ENCODE data around the gene HGS. TPM values are rescaled to one million over a fixed set of nuclear protein-coding genes. Genes with fewer than 3 reads are reported as not detected.

HGS gene
- polyA plus RNA-seq, 1 donor from 2014 or later: 81.1 TPM

- H3K9me3 ChIP-seq (ENCODE audit: low read length): no peaks in the 10 kb centered on the region
- H3K27ac ChIP-seq (ENCODE audit: low read length): no peak overlapping the region
- no peak overlapping the region for H2AFZ ChIP-seq (ENCODE audit: low read depth, low read length)
- peaks cover 10% of the 10 kb centered on the region for H3K79me2 ChIP-seq (replicated peaks; ENCODE audit: insufficient read depth, low read length)
- H3K9me2 ChIP-seq (ENCODE audit: insufficient read depth, low read length): no peaks in the 10 kb centered on the region
- H3F3A ChIP-seq (ENCODE audit: insufficient read depth, low read length, poor library complexity, severe bottlenecking): no peaks in the 10 kb centered on the region
- TF ChIP-seq, protein P1, sequence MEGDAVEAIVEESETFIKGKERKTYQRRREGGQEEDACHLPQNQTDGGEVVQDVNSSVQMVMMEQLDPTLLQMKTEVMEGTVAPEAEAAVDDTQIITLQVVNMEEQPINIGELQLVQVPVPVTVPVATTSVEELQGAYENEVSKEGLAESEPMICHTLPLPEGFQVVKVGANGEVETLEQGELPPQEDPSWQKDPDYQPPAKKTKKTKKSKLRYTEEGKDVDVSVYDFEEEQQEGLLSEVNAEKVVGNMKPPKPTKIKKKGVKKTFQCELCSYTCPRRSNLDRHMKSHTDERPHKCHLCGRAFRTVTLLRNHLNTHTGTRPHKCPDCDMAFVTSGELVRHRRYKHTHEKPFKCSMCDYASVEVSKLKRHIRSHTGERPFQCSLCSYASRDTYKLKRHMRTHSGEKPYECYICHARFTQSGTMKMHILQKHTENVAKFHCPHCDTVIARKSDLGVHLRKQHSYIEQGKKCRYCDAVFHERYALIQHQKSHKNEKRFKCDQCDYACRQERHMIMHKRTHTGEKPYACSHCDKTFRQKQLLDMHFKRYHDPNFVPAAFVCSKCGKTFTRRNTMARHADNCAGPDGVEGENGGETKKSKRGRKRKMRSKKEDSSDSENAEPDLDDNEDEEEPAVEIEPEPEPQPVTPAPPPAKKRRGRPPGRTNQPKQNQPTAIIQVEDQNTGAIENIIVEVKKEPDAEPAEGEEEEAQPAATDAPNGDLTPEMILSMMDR (IDR thresholded peaks at IDR 0.05; ENCODE audit: poor library complexity, severe bottlenecking): no peak
- TF ChIP-seq RAD21 (conservative IDR thresholded peaks at IDR 0.05): no peak
- TF ChIP-seq EZH2 (IDR thresholded peaks at IDR 0.05; ENCODE audit: borderline replicate concordance, insufficient read depth, low read length, poor library complexity, severe bottlenecking): no peak
- TF ChIP-seq TAF1 (IDR thresholded peaks at IDR 0.05; ENCODE audit: low read depth): no peak
- no peak for TF ChIP-seq EP300 (conservative IDR thresholded peaks at IDR 0.05; ENCODE audit: poor library complexity, severe bottlenecking)
- TF ChIP-seq SMC3 (conservative IDR thresholded peaks at IDR 0.05; ENCODE audit: poor library complexity): no peak
- TF ChIP-seq MXI1 (conservative IDR thresholded peaks at IDR 0.05; ENCODE audit: poor library complexity, severe bottlenecking): no peak
- TF ChIP-seq POLR2AphosphoS5 (IDR thresholded peaks at IDR 0.05): no peak
- no peak for TF ChIP-seq REST (IDR thresholded peaks at IDR 0.05; ENCODE audit: borderline replicate concordance)
- H3K4me2 ChIP-seq (ENCODE audit: low read length): no peak overlapping the region
- peak overlapping the region; percentile 99 for H3K4me3 ChIP-seq (ENCODE audit: low read length)
- no peaks in the 10 kb centered on the region for H4K20me1 ChIP-seq (ENCODE audit: insufficient read depth)
- H3K36me3 ChIP-seq (ENCODE audit: insufficient read depth, low read length): no peaks in the 10 kb centered on the region
- no peak overlapping the region for H3K9ac ChIP-seq (ENCODE audit: low read length)
- no peaks in the 10 kb centered on the region for H3K27me3 ChIP-seq (ENCODE audit: insufficient read depth, low read depth, low read length)
Observed at GRCh38 chr17:81667754-81668153, 16.1 kb upstream of the HGS start.

- Histone ChIP-seq H4K20me1 (ENCODE audit: insufficient read depth) (no peaks in the 10 kb centered on the region), H3K27me3 (ENCODE audit: insufficient read depth, low read depth, low read length) (no peaks in the 10 kb centered on the region), H3F3A (ENCODE audit: insufficient read depth, low read length, poor library complexity, severe bottlenecking) (no peaks in the 10 kb centered on the region), H3K9me3 (ENCODE audit: low read length) (no peaks in the 10 kb centered on the region), H2AFZ (ENCODE audit: low read depth, low read length) (no peak overlapping the region), H3K4me3 (ENCODE audit: low read length) (no peak overlapping the region), H3K4me2 (ENCODE audit: low read length) (no peak overlapping the region), H3K27ac (ENCODE audit: low read length) (no peak overlapping the region), H3K9ac (ENCODE audit: low read length) (no peak overlapping the region), H3K9me2 (ENCODE audit: insufficient read depth, low read length) (no peaks in the 10 kb centered on the region), H3K79me2 (replicated peaks; ENCODE audit: insufficient read depth, low read length) (peaks cover 6% of the 10 kb centered on the region), H3K36me3 (ENCODE audit: insufficient read depth, low read length) (no peaks in the 10 kb centered on the region)
- TF ChIP-seq TAF1 (IDR thresholded peaks at IDR 0.05; ENCODE audit: low read depth) (no peak), MXI1 (conservative IDR thresholded peaks at IDR 0.05; ENCODE audit: poor library complexity, severe bottlenecking) (no peak)
Observed at GRCh38 chr17:81672504-81672903, 11.3 kb upstream of the HGS start.

GRCh38 chr17:81672954-81673353 lies 10.9 kb upstream of the HGS start:
- TF ChIP-seq REST (IDR thresholded peaks at IDR 0.05; ENCODE audit: borderline replicate concordance) (no peak), SMC3 (conservative IDR thresholded peaks at IDR 0.05; ENCODE audit: poor library complexity) (no peak), EZH2 (IDR thresholded peaks at IDR 0.05; ENCODE audit: borderline replicate concordance, insufficient read depth, low read length, poor library complexity, severe bottlenecking) (no peak), MXI1 (conservative IDR thresholded peaks at IDR 0.05; ENCODE audit: poor library complexity, severe bottlenecking) (no peak), TAF1 (IDR thresholded peaks at IDR 0.05; ENCODE audit: low read depth) (no peak), RAD21 (conservative IDR thresholded peaks at IDR 0.05) (no peak)
- TF ChIP-seq, protein P1 (IDR thresholded peaks at IDR 0.05; ENCODE audit: poor library complexity, severe bottlenecking): no peak
- Histone ChIP-seq H3K79me2 (replicated peaks; ENCODE audit: insufficient read depth, low read length) (peaks cover 1% of the 10 kb centered on the region), H3K9me3 (ENCODE audit: low read length) (no peaks in the 10 kb centered on the region), H3K4me3 (ENCODE audit: low read length) (no peak overlapping the region), H3K27ac (ENCODE audit: low read length) (no peak overlapping the region), H3K4me2 (ENCODE audit: low read length) (no peak overlapping the region), H2AFZ (ENCODE audit: low read depth, low read length) (no peak overlapping the region), H3K27me3 (ENCODE audit: insufficient read depth, low read depth, low read length) (no peaks in the 10 kb centered on the region), H3K9ac (ENCODE audit: low read length) (no peak overlapping the region), H4K20me1 (ENCODE audit: insufficient read depth) (no peaks in the 10 kb centered on the region), H3F3A (ENCODE audit: insufficient read depth, low read length, poor library complexity, severe bottlenecking) (no peaks in the 10 kb centered on the region), H3K9me2 (ENCODE audit: insufficient read depth, low read length) (no peaks in the 10 kb centered on the region), H3K36me3 (ENCODE audit: insufficient read depth, low read length) (no peaks in the 10 kb centered on the region)
